Measurements from ENCODE around the gene CADM2. TPM values are rescaled to one million over a fixed set of nuclear protein-coding genes. Genes with fewer than 3 reads are reported as not detected.

CADM2 gene
- total RNA-seq, 1 donor from 2014 or later = 2.9 TPM

DNA sequence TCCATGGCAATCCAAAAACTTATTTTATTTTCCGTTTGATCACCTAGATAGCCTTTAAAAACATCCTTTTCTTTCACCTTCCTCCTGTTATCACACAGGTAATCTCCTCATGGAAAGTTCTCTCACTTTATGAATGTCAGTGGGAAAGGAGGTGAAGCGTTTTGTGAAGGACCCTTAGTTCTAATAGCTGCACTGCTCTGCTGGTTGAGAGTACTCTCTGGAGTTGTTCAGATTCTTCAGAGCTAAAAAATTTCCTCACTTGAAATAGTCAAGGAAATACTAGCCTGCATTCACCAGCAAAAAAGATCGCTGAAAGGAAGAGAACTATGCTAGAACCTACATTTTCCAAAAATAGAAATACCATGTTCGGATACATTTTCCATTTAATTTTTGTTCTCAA is 1097.2 kb downstream of the CADM2 start:
- H3K9me3 Mint-ChIP-seq (ENCODE audit: unreplicated experiment) = no peaks in the 10 kb centered on the region
- Histone ChIP-seq H4K20me1 (ENCODE audit: insufficient read depth, low read length) (no peaks in the 10 kb centered on the region), H3K4me2 (ENCODE audit: low read length) (no peak overlapping the region), H3K27ac (ENCODE audit: low read depth, low read length) (no peak overlapping the region), H3K79me2 (ENCODE audit: insufficient read depth, low read length) (no peaks in the 10 kb centered on the region), H3K9ac (ENCODE audit: low read length) (no peak overlapping the region), H3K27me3 (ENCODE audit: insufficient read depth, low read length) (no peaks in the 10 kb centered on the region), H3K36me3 (ENCODE audit: insufficient read depth, low read length) (no peaks in the 10 kb centered on the region), H3K4me1 (ENCODE audit: insufficient read depth, low read length) (no peaks in the 10 kb centered on the region), H3K9me3 (ENCODE audit: insufficient read depth, low read depth, low read length) (no peaks in the 10 kb centered on the region), H3K4me3 (ENCODE audit: insufficient read depth, low read depth, low read length) (no peak overlapping the region), H2AFZ (ENCODE audit: low read depth, low read length) (no peak overlapping the region)
- no peak for FAIRE-seq
- H3K36me3 Mint-ChIP-seq (ENCODE audit: low read depth, unreplicated experiment) = no peaks in the 10 kb centered on the region
- no peak overlapping the region for H3K27ac Mint-ChIP-seq (ENCODE audit: unreplicated experiment)
- no peaks in the 10 kb centered on the region for H3K27me3 Mint-ChIP-seq (ENCODE audit: low read depth, unreplicated experiment)
- H3K4me1 Mint-ChIP-seq (ENCODE audit: low read depth, unreplicated experiment) = no peaks in the 10 kb centered on the region
- TF ChIP-seq EZH2 (IDR thresholded peaks at IDR 0.05; ENCODE audit: insufficient read depth, low read length) = no peak
- TF ChIP-seq, protein P1, sequence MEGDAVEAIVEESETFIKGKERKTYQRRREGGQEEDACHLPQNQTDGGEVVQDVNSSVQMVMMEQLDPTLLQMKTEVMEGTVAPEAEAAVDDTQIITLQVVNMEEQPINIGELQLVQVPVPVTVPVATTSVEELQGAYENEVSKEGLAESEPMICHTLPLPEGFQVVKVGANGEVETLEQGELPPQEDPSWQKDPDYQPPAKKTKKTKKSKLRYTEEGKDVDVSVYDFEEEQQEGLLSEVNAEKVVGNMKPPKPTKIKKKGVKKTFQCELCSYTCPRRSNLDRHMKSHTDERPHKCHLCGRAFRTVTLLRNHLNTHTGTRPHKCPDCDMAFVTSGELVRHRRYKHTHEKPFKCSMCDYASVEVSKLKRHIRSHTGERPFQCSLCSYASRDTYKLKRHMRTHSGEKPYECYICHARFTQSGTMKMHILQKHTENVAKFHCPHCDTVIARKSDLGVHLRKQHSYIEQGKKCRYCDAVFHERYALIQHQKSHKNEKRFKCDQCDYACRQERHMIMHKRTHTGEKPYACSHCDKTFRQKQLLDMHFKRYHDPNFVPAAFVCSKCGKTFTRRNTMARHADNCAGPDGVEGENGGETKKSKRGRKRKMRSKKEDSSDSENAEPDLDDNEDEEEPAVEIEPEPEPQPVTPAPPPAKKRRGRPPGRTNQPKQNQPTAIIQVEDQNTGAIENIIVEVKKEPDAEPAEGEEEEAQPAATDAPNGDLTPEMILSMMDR (IDR thresholded peaks at IDR 0.05; ENCODE audit: insufficient read depth, low read depth, low read length) = no peak
- no peak for DNase-seq (ENCODE audit: low read depth)
- no peak overlapping the region for H3K4me3 Mint-ChIP-seq (ENCODE audit: unreplicated experiment)

DNA sequence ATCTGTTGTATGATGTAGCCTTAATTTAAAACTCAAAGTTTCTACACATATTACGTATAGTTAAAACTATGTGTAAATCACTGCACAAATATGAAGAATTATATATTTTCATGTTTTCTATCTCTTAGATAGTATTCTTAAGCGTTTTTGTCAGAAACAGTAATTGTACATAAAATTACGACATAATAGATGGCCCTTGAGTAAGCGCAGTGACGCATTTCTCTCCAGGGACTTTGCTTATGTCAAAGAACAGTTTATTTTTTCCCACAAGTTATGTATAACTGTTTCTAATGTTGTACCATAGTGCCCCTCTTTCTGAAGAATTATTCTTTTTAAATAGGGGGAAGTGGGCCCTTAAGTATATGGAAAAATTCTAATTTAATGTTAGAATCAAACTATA is 1098.2 kb downstream of the CADM2 start:
- Histone ChIP-seq H2AFZ (ENCODE audit: low read depth, low read length) (no peak overlapping the region), H4K20me1 (ENCODE audit: insufficient read depth, low read length) (no peaks in the 10 kb centered on the region), H3K9me3 (ENCODE audit: insufficient read depth, low read depth, low read length) (no peaks in the 10 kb centered on the region), H3K36me3 (ENCODE audit: insufficient read depth, low read length) (no peaks in the 10 kb centered on the region), H3K9ac (ENCODE audit: low read length) (no peak overlapping the region), H3K27me3 (ENCODE audit: insufficient read depth, low read length) (no peaks in the 10 kb centered on the region), H3K4me2 (ENCODE audit: low read length) (no peak overlapping the region), H3K4me1 (ENCODE audit: insufficient read depth, low read length) (no peaks in the 10 kb centered on the region), H3K27ac (ENCODE audit: low read depth, low read length) (no peak overlapping the region), H3K79me2 (ENCODE audit: insufficient read depth, low read length) (no peaks in the 10 kb centered on the region), H3K4me3 (ENCODE audit: insufficient read depth, low read depth, low read length) (no peak overlapping the region)
- TF ChIP-seq EZH2 (IDR thresholded peaks at IDR 0.05; ENCODE audit: insufficient read depth, low read length) = no peak
- TF ChIP-seq, protein P1 (IDR thresholded peaks at IDR 0.05; ENCODE audit: insufficient read depth, low read depth, low read length) = no peak
- FAIRE-seq = no peak
- Mint-ChIP-seq H3K27ac (ENCODE audit: unreplicated experiment) (no peak overlapping the region), H3K27me3 (ENCODE audit: low read depth, unreplicated experiment) (no peaks in the 10 kb centered on the region), H3K9me3 (ENCODE audit: unreplicated experiment) (no peaks in the 10 kb centered on the region), H3K4me3 (ENCODE audit: unreplicated experiment) (no peak overlapping the region), H3K36me3 (ENCODE audit: low read depth, unreplicated experiment) (no peaks in the 10 kb centered on the region), H3K4me1 (ENCODE audit: low read depth, unreplicated experiment) (no peaks in the 10 kb centered on the region)
- no peak for DNase-seq (ENCODE audit: low read depth)

DNA sequence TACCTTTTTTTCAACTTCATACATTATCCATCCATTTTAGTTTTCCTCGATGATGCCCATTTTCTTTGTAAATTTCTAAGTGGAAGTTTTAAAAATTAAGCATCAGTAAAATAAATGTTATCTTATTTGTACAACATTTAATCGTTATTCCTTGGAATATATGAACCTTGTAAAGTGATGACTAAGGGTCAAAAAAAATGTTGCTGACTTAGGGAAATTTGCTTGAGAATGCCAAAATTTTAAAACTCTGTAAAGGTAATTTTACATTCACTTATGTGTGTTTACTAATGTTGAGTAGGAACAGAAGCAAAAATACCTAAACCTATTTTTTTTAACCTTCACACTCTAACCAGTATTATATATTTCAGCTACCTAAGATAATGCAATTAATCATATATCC is 1115.0 kb downstream of the CADM2 start:
- H3K4me3 Mint-ChIP-seq (ENCODE audit: unreplicated experiment) = no peak overlapping the region
- no peaks in the 10 kb centered on the region for H3K9me3 ChIP-seq (ENCODE audit: insufficient read depth, low read depth, low read length)
- H3K27me3 ChIP-seq (ENCODE audit: insufficient read depth, low read length) = no peaks in the 10 kb centered on the region
- TF ChIP-seq, protein P1 (IDR thresholded peaks at IDR 0.05; ENCODE audit: insufficient read depth, low read depth, low read length) = no peak
- TF ChIP-seq EZH2 (IDR thresholded peaks at IDR 0.05; ENCODE audit: insufficient read depth, low read length) = no peak
- H3K4me1 Mint-ChIP-seq (ENCODE audit: low read depth, unreplicated experiment) = no peaks in the 10 kb centered on the region
- H3K9me3 Mint-ChIP-seq (ENCODE audit: unreplicated experiment) = no peaks in the 10 kb centered on the region
- no peak overlapping the region for H2AFZ ChIP-seq (ENCODE audit: low read depth, low read length)
- H4K20me1 ChIP-seq (ENCODE audit: insufficient read depth, low read length) = no peaks in the 10 kb centered on the region
- no peak for FAIRE-seq
- no peaks in the 10 kb centered on the region for H3K36me3 Mint-ChIP-seq (ENCODE audit: low read depth, unreplicated experiment)
- H3K27ac ChIP-seq (ENCODE audit: low read depth, low read length) = no peak overlapping the region
- no peak overlapping the region for H3K4me2 ChIP-seq (ENCODE audit: low read length)
- no peaks in the 10 kb centered on the region for H3K4me1 ChIP-seq (ENCODE audit: insufficient read depth, low read length)
- DNase-seq (ENCODE audit: low read depth) = no peak
- H3K27ac Mint-ChIP-seq (ENCODE audit: unreplicated experiment) = no peak overlapping the region
- no peak overlapping the region for H3K9ac ChIP-seq (ENCODE audit: low read length)
- H3K27me3 Mint-ChIP-seq (ENCODE audit: low read depth, unreplicated experiment) = no peaks in the 10 kb centered on the region
- no peak overlapping the region for H3K4me3 ChIP-seq (ENCODE audit: insufficient read depth, low read depth, low read length)
- H3K79me2 ChIP-seq (ENCODE audit: insufficient read depth, low read length) = no peaks in the 10 kb centered on the region
- H3K36me3 ChIP-seq (ENCODE audit: insufficient read depth, low read length) = no peaks in the 10 kb centered on the region
